Stimulated activated CD8-positive, alpha-beta memory T cell treated with anti-CD3 and anti-CD28 coated beads, Interleukin-7, amount 100 ng/mL, for 48 hours (primary cell): ENCODE results near the gene POLR3GL.
A peak's percentile ranks its signal among the peaks of the same experiment; 100 is the strongest.

Experiments used
- DNase-seq, 2 donors: peaks; one replicate each; pipeline ENCODE4 v3.0.0-alpha.2; 2020; ENCODE audit warnings: low read depth in 1 of 2; ENCODE audit errors: extremely low read depth in 1 of 2

POLR3GL gene

GRCh38 chr1:145947551-145947950 is 16.9 kb upstream of the POLR3GL start:
- DNase-seq = no peak

- DNase-seq = no peak
These were observed 15.3 kb upstream of the POLR3GL start for GRCh38 chr1:145949219-145949618.

- no peak for DNase-seq
These were observed 13.0 kb upstream of the POLR3GL start for GRCh38 chr1:145951526-145951925.

GRCh38 chr1:145952903-145953302 is 11.6 kb upstream of the POLR3GL start:
- DNase-seq = no peak

- DNase-seq = no peak
These were observed 10.6 kb upstream of the POLR3GL start for GRCh38 chr1:145953861-145954260.

- no peak for DNase-seq
These were observed 9.1 kb upstream of the POLR3GL start for GRCh38 chr1:145955436-145955835.

GRCh38 chr1:145956361-145956760 is 8.1 kb upstream of the POLR3GL start:
- no peak for DNase-seq

GRCh38 chr1:145956781-145957442 is 7.6 kb upstream of the POLR3GL start:
- DNase-seq = no peak

- peak; percentile 90 to 96 for DNase-seq
These were observed 6.8 kb upstream of the POLR3GL start, which contains the start of gene LIX1L for GRCh38 chr1:145957443-145958319. Gene LIX1L, minus strand, starts transcription at chr1:145958017. Its CDS starts 90 bp downstream, at chr1:145957927.

- DNase-seq = no peak
These were observed 5.8 kb upstream of the POLR3GL start for GRCh38 chr1:145958734-145959133.

GRCh38 chr1:145959333-145959732 is 5.2 kb upstream of the POLR3GL start:
- no peak for DNase-seq

- DNase-seq = no peak
These were observed 4.5 kb upstream of the POLR3GL start for GRCh38 chr1:145959957-145960467.

GRCh38 chr1:145960468-145961108 is 3.9 kb upstream of the POLR3GL start:
- no peak for DNase-seq

- no peak for DNase-seq
These were observed 3.4 kb upstream of the POLR3GL start for GRCh38 chr1:145961109-145961424.

- DNase-seq = no peak
These were observed 2.9 kb upstream of the POLR3GL start for GRCh38 chr1:145961425-145962156.

- no peak for DNase-seq
These were observed 2.1 kb upstream of the POLR3GL start for GRCh38 chr1:145962157-145963102.

- no peak for DNase-seq
These were observed 1.0 kb upstream of the POLR3GL start for GRCh38 chr1:145963265-145964019.

- DNase-seq = no peak
These were observed 742 bp downstream of the POLR3GL start for GRCh38 chr1:145965119-145965744.

GRCh38 chr1:145967288-145967687 is 2.8 kb downstream of the POLR3GL start:
- DNase-seq = no peak
